Mesothelial cell of epicardium (in vitro differentiated cells): ENCODE measurements around the gene PDIA6. TPM values are rescaled to one million over a fixed set of nuclear protein-coding genes. Genes with fewer than 3 reads are reported as not detected.

Experiments used
- DNase-seq, 2 experiments: peaks; one replicate each; pipeline ENCODE4 v3.0.0; 2021; ENCODE audit warnings: low spot score in 2 of 2; ENCODE audit not compliant: unreplicated experiment in 2 of 2
- H3K27ac Mint-ChIP-seq: 2 replicates; pipeline ENCODE4 v1.8.0; 2021; ENCODE audit warnings: mixed read lengths
- H3K27me3 Mint-ChIP-seq: 2 replicates; pipeline ENCODE4 v1.8.0; 2021; ENCODE audit warnings: low read depth, mixed read lengths
- H3K36me3 Mint-ChIP-seq: 2 replicates; pipeline ENCODE4 v1.8.0; 2021; ENCODE audit warnings: mixed read lengths
- H3K4me1 Mint-ChIP-seq: 2 replicates; pipeline ENCODE4 v1.8.0; 2021; ENCODE audit warnings: mixed read lengths
- H3K4me3 Mint-ChIP-seq: 2 replicates; pipeline ENCODE4 v1.8.0; 2021; ENCODE audit warnings: mild to moderate bottlenecking, moderate library complexity, mixed read lengths
- H3K9me3 Mint-ChIP-seq: 2 replicates; pipeline ENCODE4 v1.8.0; 2021; ENCODE audit warnings: mixed read lengths
- total RNA-seq: library from RNA; stranded (reverse); gene quantifications from 3 replicates; pipeline ENCODE4 v1.2.1, GENCODE V29; 2021
- TF ChIP-seq, protein P1 (sequence below): fragments of 200-600 bp; sonication (generic); IDR thresholded peaks from one replicate; pipeline ENCODE4 v1.5.0; 2021; ENCODE audit warnings: antibody characterized with exemption; ENCODE audit not compliant: unreplicated experiment

The PDIA6 gene
- total RNA-seq, 1 donor from 2014 or later: 201 TPM

DNA sequence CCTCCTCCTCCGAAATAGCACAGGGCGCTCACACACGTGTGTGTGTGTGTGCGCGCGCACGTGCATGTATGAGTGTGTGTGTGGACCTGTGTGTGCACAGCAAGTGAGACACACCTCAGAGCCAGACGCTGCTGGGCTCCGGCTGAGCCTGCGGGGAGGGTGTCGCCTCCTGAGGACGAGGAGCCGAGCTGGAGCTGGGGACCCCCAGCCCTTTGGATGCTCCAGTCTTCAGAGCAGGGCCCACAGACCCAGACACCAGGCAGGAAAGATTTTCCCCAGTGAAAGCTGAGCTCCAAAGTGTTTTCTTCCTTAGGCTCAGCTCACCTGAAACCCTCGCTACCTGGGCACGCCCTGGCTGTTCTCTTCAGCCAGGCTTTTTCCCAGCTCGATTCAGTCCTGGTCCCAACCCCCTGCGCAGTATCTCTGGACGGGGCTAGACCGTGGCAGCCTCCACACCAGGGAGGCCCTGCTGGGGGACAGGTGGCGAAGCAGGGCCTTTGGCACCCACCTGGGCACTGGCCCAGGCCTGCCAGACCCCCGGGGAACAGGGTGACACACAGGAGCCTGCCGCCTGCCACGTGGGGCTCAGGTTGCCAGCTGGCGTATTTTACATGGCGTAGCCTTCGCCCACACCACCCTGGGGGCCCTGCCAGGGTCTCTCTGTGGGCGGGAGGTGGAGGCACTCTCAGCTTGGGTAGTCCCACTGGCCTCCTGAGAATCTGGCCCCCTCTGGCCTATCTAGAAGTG lies 36.2 kb downstream of the PDIA6 start:
- no peaks in the 10 kb centered on the region for H3K27me3 Mint-ChIP-seq
- H3K36me3 Mint-ChIP-seq: peaks cover 14% of the 10 kb centered on the region
- no peaks in the 10 kb centered on the region for H3K9me3 Mint-ChIP-seq
- no peak overlapping the region for H3K4me3 Mint-ChIP-seq
- no peak overlapping the region for H3K27ac Mint-ChIP-seq
- H3K4me1 Mint-ChIP-seq: peaks cover 18% of the 10 kb centered on the region
- DNase-seq: no peak
- TF ChIP-seq, protein P1, sequence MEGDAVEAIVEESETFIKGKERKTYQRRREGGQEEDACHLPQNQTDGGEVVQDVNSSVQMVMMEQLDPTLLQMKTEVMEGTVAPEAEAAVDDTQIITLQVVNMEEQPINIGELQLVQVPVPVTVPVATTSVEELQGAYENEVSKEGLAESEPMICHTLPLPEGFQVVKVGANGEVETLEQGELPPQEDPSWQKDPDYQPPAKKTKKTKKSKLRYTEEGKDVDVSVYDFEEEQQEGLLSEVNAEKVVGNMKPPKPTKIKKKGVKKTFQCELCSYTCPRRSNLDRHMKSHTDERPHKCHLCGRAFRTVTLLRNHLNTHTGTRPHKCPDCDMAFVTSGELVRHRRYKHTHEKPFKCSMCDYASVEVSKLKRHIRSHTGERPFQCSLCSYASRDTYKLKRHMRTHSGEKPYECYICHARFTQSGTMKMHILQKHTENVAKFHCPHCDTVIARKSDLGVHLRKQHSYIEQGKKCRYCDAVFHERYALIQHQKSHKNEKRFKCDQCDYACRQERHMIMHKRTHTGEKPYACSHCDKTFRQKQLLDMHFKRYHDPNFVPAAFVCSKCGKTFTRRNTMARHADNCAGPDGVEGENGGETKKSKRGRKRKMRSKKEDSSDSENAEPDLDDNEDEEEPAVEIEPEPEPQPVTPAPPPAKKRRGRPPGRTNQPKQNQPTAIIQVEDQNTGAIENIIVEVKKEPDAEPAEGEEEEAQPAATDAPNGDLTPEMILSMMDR: no peak

DNA sequence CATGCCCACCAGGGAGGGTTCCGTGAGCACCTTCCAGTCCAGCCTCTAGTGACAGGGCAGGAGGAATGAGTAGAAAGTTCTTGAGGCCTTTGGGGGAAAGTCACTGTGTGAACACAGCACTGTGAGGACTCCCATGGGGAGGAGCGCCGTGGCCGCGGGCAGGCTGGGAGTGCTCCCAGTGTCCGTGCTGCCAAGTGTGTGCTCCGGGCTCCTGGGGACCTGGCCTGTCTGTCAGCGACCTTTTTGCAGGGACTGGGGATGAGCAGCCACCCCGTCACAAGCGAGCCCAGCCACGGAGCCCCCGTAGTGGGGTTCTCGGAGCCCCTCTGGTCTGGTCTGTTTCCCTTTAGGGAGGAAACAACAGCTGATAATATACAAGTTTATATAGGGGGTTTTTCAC lies 36.8 kb downstream of the PDIA6 start:
- Mint-ChIP-seq H3K27ac (no peak overlapping the region), H3K27me3 (no peaks in the 10 kb centered on the region), H3K4me1 (peaks cover 18% of the 10 kb centered on the region), H3K4me3 (no peak overlapping the region), H3K9me3 (no peaks in the 10 kb centered on the region), H3K36me3 (peaks cover 12% of the 10 kb centered on the region)
- DNase-seq: no peak
- TF ChIP-seq, protein P1: no peak

DNA sequence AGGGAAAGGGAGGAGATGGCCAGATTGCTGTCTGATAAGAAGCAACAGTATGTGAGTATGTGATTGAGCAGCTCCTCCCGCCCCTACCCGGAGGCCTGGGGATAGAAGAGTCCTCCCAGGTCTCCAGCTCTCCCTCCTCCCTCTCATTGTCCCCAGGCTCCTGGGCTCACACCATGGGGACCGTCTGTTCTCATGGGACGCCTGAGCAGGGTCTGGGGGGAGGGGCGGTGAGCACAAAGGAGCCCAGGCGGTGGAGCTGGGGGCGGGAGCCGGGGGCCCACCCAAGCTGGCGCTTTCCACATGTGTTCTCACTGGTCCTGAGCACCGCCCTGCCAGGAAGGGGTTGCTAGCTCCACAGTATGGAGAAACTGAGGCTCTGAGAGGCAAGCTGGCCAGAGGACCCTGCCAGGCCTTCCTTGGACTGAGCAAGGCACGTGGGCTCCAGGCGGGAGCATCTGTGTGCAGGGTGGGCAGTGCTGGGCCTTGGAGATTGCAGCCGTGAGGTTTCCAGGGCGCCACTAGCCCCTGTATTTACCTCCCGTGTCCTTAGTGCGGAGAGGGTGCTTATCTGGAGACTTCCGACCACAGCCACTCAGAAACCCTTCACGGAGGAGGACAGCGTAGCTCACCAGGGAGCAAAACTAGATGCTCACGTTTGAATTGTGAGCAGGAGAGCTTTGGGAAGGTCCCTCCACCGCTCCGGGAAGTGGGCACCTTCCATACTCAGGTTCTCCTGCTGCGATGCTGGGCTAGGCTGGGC lies 37.4 kb downstream of the PDIA6 start:
- Mint-ChIP-seq H3K27ac (peak overlapping the region; percentile 93), H3K9me3 (no peaks in the 10 kb centered on the region), H3K4me1 (peaks cover 18% of the 10 kb centered on the region), H3K27me3 (no peaks in the 10 kb centered on the region), H3K4me3 (no peak overlapping the region), H3K36me3 (peaks cover 9% of the 10 kb centered on the region)
- no peak for DNase-seq
- TF ChIP-seq, protein P1: no peak

DNA sequence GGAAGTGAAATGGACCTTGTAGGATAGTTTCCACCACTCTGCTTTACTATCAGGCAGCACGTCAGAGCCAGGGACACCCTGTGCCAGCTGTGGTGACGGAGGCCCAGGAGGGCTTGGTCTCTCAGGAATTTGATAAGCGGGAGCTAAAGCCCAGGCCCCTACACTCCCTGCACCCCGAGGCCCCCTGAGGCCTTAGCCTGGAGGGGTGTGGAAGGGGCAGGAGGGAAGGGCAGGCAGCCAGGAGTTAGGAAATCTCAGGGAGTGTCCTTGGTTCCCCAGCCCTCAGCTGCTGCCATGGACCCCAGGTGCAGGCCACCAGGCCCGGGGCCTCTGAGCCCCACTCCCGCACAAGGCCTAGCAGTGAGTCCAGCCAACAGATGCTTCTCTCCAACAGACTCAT lies 38.2 kb downstream of the PDIA6 start:
- H3K27ac Mint-ChIP-seq: peak overlapping the region; percentile 93
- peaks cover 18% of the 10 kb centered on the region for H3K4me1 Mint-ChIP-seq
- H3K27me3 Mint-ChIP-seq: no peaks in the 10 kb centered on the region
- peaks cover 4% of the 10 kb centered on the region for H3K36me3 Mint-ChIP-seq
- DNase-seq: no peak
- no peaks in the 10 kb centered on the region for H3K9me3 Mint-ChIP-seq
- no peak overlapping the region for H3K4me3 Mint-ChIP-seq
- TF ChIP-seq, protein P1: no peak

DNA sequence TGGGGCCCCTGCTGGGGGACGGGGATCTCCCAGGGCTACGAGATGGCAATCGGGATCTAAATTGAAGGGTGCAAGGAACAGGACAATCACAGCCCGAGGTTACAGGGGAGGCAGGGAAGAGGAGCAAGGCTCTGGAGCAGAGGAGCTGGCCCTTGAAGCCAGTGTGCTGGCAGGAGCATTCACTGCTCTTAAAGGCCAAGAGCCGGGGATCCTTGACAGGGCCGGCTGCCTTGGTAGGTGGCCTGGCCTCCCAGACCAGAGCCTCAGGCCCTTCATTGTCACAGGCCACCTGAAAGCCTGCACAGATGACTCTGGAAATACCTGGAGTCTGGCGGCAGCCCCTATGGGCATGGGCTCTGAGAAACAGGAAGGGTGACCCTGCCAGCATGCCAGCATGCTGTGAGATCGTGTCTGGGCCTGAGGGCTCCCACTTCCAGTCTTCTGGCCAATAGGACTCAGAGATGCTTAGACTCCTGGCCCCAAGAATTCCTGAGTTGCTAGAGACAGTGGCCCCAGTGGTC lies 38.7 kb downstream of the PDIA6 start:
- TF ChIP-seq, protein P1: no peak
- Mint-ChIP-seq H3K27me3 (no peaks in the 10 kb centered on the region), H3K4me1 (peaks cover 18% of the 10 kb centered on the region), H3K27ac (peak overlapping the region; percentile 93), H3K9me3 (no peaks in the 10 kb centered on the region), H3K36me3 (peaks cover 4% of the 10 kb centered on the region), H3K4me3 (no peak overlapping the region)
- no peak for DNase-seq
